Measurements from ENCODE around the gene SLIT3. TPM values are rescaled to one million over a fixed set of nuclear protein-coding genes. Genes with fewer than 3 reads are reported as not detected.
A peak's percentile ranks its signal among the peaks of the same experiment; 100 is the strongest.

SLIT3 gene
- total and polyA plus RNA-seq, 2 donors: 64.7 to 109 TPM

DNA sequence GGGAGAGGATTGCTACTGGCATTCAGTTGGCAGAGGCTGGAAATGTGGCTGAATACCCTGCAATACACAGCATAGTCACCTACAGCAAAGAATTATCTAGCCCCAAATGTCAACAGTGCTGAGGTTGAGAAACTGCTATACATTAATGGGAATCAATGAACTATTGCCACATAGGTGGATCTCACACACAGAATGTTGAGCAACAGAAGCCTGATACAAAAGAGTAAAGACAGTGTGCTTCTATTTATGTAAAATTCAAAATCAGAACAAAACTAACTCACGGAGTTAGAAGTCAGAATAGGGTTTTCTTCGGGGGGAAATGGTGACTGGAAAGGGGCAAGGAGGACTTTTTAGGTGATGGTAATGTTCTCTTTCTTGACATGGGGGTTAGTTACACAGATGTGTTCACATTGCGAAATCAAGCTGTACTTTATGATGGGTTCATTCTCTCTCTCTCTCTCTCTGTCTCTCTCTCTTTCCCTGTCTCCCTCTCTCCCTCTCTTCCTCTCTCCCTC is 676.0 kb downstream of the SLIT3 start:
- 81% methylated on average over 3 of the region's 3 CpGs for WGBS
- no peak for DNase-seq (ENCODE audit: extremely low spot score)
- Histone ChIP-seq H3K4me3 (ENCODE audit: low read depth, low read length) (no peak overlapping the region), H3K36me3 (ENCODE audit: insufficient read depth) (no peaks in the 10 kb centered on the region), H3K27ac (ENCODE audit: low read depth) (no peak overlapping the region), H3K4me1 (ENCODE audit: insufficient read depth) (no peaks in the 10 kb centered on the region)

DNA sequence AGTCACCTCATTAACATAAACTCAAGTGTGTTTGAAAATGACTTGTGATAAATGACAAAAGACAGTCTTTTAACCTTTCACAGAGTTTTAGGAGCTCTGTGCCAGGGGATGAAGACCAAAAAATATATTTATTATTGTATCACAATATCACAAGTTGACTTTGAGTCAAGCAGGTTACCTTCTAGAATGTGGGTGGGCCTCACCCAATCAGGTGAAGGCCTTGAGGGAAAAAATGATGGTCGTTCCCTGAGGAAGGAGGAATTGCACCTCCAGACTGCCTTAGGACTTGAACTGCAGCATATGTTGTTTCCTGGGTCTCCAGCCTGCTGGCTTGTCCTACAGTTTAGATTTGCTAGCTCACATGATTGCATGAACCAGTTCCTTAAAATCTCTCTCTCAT is 680.1 kb downstream of the SLIT3 start:
- DNase-seq (ENCODE audit: extremely low spot score): no peak
- no peak overlapping the region for H3K4me3 ChIP-seq (ENCODE audit: low read depth, low read length)
- no peaks in the 10 kb centered on the region for H3K36me3 ChIP-seq (ENCODE audit: insufficient read depth)
- WGBS: 76% methylated on average over 1 of the region's 1 CpG
- H3K27ac ChIP-seq (ENCODE audit: low read depth): no peak overlapping the region
- H3K4me1 ChIP-seq (ENCODE audit: insufficient read depth): no peaks in the 10 kb centered on the region

GRCh38 chr5:168614661-168615060 is 686.3 kb downstream of the SLIT3 start:
- WGBS: 93% methylated on average over 10 of the region's 10 CpGs
- no peak overlapping the region for H3K4me3 ChIP-seq (ENCODE audit: low read depth, low read length)
- H3K36me3 ChIP-seq (ENCODE audit: insufficient read depth): no peaks in the 10 kb centered on the region
- H3K4me1 ChIP-seq (ENCODE audit: insufficient read depth): no peaks in the 10 kb centered on the region
- no peak overlapping the region for H3K27ac ChIP-seq (ENCODE audit: low read depth)
- DNase-seq (ENCODE audit: extremely low spot score): no peak

DNA sequence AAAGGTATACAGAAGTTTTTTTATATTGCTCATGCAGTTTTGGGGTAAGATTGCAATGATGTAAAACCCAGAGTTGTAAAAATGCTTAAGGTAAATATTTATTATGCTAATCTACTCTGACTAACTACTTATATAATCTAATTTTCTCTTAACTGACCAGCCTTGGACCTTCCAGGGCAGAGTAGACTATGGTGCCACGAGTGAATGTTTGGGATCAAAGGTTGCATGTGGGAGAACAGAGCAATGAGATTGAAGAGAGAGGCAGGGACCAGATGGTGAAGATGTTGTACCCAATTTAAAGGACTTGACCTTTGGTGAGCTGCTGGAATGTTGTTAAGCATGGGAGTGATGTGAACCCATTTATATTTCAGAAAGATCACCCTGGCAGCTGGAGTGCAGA is 686.9 kb downstream of the SLIT3 start:
- WGBS: 43% methylated on average over 1 of the region's 1 CpG
- H3K4me1 ChIP-seq (ENCODE audit: insufficient read depth): no peaks in the 10 kb centered on the region
- no peak overlapping the region for H3K4me3 ChIP-seq (ENCODE audit: low read depth, low read length)
- H3K27ac ChIP-seq (ENCODE audit: low read depth): no peak overlapping the region
- no peak for DNase-seq (ENCODE audit: extremely low spot score)
- no peaks in the 10 kb centered on the region for H3K36me3 ChIP-seq (ENCODE audit: insufficient read depth)

DNA sequence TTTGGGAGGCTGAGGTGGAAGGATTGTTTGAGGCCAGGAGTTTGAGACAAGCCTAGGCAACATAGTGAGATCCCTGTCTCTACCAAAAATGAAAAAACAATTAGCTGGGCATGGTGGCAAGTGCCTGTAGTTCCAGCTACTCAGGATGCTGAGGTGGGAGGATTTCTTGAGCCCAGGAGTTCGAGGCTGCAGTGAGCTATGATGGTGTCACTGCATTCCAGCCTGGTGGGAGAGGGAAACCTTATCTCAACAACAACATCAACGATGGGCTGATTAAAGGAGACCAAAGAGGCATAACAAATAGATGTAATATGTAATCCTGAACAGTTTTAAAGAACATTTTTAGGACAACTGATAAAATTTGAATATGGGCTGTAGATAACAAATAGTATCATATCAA is 687.5 kb downstream of the SLIT3 start:
- H3K4me3 ChIP-seq (ENCODE audit: low read depth, low read length): no peak overlapping the region
- H3K27ac ChIP-seq (ENCODE audit: low read depth): no peak overlapping the region
- H3K36me3 ChIP-seq (ENCODE audit: insufficient read depth): no peaks in the 10 kb centered on the region
- DNase-seq (ENCODE audit: extremely low spot score): no peak
- H3K4me1 ChIP-seq (ENCODE audit: insufficient read depth): no peaks in the 10 kb centered on the region
- WGBS: 26% methylated on average over 2 of the region's 2 CpGs

DNA sequence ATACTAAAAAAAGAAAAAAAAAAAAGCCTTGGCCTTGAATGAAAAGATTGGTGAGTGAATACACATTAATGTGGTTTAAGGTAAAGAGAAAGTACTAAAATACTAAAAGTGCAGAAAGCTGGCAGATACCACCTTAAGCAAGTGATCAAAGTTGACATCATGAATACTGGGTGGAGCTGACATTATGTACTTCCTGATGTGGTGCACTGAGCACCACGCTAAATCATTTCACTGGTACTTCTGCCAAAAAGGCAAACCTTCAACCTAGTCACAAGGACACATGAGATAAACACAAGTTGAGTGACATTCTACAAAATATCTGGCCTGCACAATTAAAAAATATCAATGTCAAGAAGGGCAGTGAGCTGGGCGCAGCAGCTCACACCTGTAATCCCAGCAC is 687.9 kb downstream of the SLIT3 start:
- Histone ChIP-seq H3K36me3 (ENCODE audit: insufficient read depth) (no peaks in the 10 kb centered on the region), H3K4me1 (ENCODE audit: insufficient read depth) (no peaks in the 10 kb centered on the region), H3K27ac (ENCODE audit: low read depth) (no peak overlapping the region), H3K4me3 (ENCODE audit: low read depth, low read length) (no peak overlapping the region)
- DNase-seq (ENCODE audit: extremely low spot score): no peak
- WGBS: 56% methylated on average over 2 of the region's 2 CpGs

DNA sequence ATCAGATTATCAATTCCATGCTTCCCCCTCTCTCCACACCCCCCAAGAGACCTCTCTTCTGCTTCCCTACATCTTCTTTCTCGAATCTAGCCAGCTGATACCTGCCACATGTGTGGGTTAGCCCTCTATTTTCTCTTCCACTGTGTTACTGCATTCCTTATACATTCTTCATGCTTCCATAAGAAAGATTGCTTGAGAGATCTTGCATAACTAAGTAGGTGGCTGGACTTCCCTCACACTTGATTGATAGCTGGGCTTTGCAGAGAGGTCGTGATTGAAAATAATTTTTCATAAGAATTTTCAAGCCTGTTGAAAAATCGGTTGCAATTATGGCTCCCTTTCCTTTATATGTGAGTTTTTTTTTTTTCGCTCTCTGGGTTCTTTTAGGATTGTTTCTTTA is 688.8 kb downstream of the SLIT3 start:
- 78% methylated on average over 4 of the region's 4 CpGs for WGBS
- no peaks in the 10 kb centered on the region for H3K4me1 ChIP-seq (ENCODE audit: insufficient read depth)
- H3K27ac ChIP-seq (ENCODE audit: low read depth): no peak overlapping the region
- H3K36me3 ChIP-seq (ENCODE audit: insufficient read depth): no peaks in the 10 kb centered on the region
- H3K4me3 ChIP-seq (ENCODE audit: low read depth, low read length): no peak overlapping the region
- DNase-seq (ENCODE audit: extremely low spot score): no peak

Small RNA genes within 50 kb of the gene (small RNA-seq; reads per million reads assigned to genes)
- gene MIR218-2 (0.27 reads per million), gene MIR585 (3.4 reads per million, percentile 90 among the genes with 10 or more reads in this experiment), gene RF00019 (not detected)

All from urinary bladder (tissue), 4 donors.